ENCODE data around the gene GHR.
"Not testable (repeated sequence)": the region's sequence is repeated elsewhere in the genome, so short reads cannot be mapped to it uniquely, and the experiment has no call there.

GHR gene

DNA sequence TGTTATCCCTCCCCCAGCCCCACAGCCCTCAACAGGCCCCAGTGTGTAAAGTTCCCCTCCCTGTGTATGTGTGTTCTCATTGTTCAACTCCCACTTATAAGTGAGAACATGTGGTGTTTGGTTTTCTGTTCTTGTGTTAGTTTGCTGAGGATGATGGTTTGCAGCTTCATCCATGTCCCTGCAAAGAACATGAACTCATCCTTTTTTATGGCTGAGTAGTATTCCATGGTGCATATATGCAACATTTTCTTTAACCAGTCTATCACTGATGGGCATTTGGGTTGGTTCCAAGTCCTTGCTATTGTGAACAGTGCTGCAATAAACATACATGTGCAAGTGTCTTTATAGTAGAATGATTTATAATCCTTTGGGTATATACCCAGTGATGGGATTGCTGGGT is 261.8 kb downstream of the GHR start:
- DNase-seq (ENCODE audit: extremely low read depth in 1 of 2, low read depth in 1 of 2): not testable (repeated sequence)

- no peak for DNase-seq (ENCODE audit: extremely low read depth in 1 of 2, low read depth in 1 of 2)
Measured at GRCh38 chr5:42689391-42689790, 266.2 kb downstream of the GHR start.

DNA sequence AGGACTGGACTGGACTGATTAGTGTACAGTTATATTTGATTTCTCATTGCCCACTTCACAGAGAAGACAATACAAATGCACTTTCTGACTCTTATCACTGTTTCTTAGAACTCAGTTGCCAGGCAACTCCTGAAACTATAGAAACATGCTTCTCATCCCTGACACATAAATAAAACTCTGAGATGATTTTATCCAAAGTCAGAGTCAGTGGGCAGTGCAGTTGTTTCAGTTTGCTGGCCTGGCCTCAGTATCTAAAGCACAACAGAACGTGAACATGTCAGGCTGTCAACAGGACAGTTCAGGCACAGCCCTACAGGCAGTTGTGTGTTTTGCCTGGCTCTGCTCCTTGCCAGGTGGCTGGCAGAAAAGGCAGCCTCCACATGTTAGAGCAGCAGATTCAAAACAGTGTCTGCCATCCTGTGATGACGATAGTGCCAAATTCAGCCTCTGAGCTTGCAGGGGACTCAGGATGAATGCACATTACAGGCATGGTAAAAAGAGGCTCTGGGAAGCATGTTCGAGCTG is 268.2 kb downstream of the GHR start:
- DNase-seq (ENCODE audit: extremely low read depth in 1 of 2, low read depth in 1 of 2): no peak

GRCh38 chr5:42701351-42702059 is 278.3 kb downstream of the GHR start:
- DNase-seq (ENCODE audit: extremely low read depth in 1 of 2, low read depth in 1 of 2): no peak

- DNase-seq (ENCODE audit: extremely low read depth in 1 of 2, low read depth in 1 of 2): no peak
Measured at GRCh38 chr5:42703238-42703637, 280.0 kb downstream of the GHR start.

GRCh38 chr5:42715785-42716184 is 292.5 kb downstream of the GHR start:
- DNase-seq (ENCODE audit: extremely low read depth in 1 of 2, low read depth in 1 of 2): no peak

- DNase-seq (ENCODE audit: extremely low read depth in 1 of 2, low read depth in 1 of 2): no peak
Measured at GRCh38 chr5:42718591-42718990, 295.4 kb downstream of the GHR start.

DNA sequence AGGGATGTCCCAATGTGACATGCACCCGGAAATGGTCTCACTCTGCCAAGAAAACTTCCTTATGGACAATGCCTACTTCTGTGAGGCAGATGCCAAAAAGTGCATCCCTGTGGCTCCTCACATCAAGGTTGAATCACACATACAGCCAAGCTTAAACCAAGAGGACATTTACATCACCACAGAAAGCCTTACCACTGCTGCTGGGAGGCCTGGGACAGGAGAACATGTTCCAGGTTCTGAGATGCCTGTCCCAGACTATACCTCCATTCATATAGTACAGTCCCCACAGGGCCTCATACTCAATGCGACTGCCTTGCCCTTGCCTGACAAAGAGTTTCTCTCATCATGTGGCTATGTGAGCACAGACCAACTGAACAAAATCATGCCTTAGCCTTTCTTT is 295.8 kb downstream of the GHR start:
- DNase-seq (ENCODE audit: extremely low read depth in 1 of 2, low read depth in 1 of 2): no peak

GRCh38 chr5:42720251-42720650 is 297.0 kb downstream of the GHR start:
- DNase-seq (ENCODE audit: extremely low read depth in 1 of 2, low read depth in 1 of 2): no peak

DNA sequence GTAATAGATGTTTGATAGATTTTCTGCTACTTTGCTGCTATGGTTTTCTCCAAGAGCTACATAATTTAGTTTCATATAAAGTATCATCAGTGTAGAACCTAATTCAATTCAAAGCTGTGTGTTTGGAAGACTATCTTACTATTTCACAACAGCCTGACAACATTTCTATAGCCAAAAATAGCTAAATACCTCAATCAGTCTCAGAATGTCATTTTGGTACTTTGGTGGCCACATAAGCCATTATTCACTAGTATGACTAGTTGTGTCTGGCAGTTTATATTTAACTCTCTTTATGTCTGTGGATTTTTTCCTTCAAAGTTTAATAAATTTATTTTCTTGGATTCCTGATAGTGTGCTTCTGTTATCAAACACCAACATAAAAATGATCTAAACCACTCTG is 298.2 kb downstream of the GHR start:
- no peak for DNase-seq (ENCODE audit: extremely low read depth in 1 of 2, low read depth in 1 of 2)

- DNase-seq (ENCODE audit: extremely low read depth in 1 of 2, low read depth in 1 of 2): not testable (repeated sequence)
Measured at GRCh38 chr5:42734531-42735058, 311.4 kb downstream of the GHR start.

DNA sequence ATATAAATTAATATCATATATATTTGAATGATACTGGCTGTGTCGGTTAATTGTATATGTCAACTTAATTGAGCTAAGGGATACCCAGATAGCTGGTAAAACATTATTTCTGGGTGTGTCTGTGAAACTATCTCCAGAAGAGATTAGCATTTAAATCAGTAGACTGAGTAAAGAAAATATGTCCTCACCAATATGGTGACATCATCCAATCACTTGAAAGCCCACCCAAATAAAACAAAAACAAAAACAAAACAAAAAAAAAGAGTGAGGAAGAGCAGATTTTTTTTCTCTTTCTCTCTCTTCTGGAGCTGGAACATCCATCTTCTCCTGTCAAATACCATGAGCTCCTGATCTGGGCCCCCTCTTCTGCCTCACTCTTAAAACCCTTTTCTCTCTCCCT is 317.7 kb downstream of the GHR start:
- DNase-seq (ENCODE audit: extremely low read depth in 1 of 2, low read depth in 1 of 2): no peak

GRCh38 chr5:42745426-42745825 is 322.2 kb downstream of the GHR start:
- DNase-seq (ENCODE audit: extremely low read depth in 1 of 2, low read depth in 1 of 2): no peak

DNA sequence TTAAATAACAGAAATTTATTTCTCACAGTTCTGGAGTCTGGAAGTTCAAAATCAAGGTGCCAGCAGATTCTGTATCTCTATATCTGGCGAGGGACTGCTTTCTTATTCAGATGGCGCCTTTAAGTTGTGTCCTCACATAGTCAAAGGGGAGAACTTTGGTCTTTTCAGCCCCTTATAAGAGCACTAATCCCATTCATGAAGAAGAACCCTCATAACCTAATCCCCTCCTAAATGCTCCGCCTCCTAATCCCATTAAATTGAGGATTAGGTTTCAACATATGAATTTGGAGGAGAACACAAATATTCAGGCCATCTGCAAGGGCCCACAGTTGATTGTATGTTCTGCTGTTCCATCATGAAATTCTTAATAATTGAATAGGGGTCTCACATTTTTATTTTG is 322.6 kb downstream of the GHR start:
- no peak for DNase-seq (ENCODE audit: extremely low read depth in 1 of 2, low read depth in 1 of 2)

- DNase-seq (ENCODE audit: extremely low read depth in 1 of 2, low read depth in 1 of 2): no peak
Measured at GRCh38 chr5:42749020-42749419, 325.8 kb downstream of the GHR start.

- DNase-seq (ENCODE audit: extremely low read depth in 1 of 2, low read depth in 1 of 2): no peak
Measured at GRCh38 chr5:42750507-42750906, 327.3 kb downstream of the GHR start.

GRCh38 chr5:42751044-42751443 is 327.8 kb downstream of the GHR start:
- no peak for DNase-seq (ENCODE audit: extremely low read depth in 1 of 2, low read depth in 1 of 2)

DNA sequence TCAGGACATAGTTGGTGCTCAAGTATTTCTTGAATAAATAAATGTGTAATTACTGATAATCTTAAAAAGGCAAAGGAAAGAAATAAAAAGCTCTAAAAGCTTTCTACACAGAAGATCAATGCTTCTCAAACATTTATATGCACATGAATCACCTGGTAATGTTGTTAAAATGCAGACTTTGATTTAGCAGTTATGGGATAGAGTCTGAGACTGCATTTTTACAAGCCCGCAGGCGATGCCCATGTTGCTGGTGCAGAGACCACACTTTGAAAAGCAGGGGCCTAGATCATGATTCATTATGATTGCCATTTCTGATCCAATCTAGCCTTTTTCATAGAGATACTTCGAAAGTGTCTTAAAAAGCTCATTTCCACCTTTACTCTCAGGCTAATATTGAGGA is 329.9 kb downstream of the GHR start:
- DNase-seq (ENCODE audit: extremely low read depth in 1 of 2, low read depth in 1 of 2): no peak

- peak; percentile 42 to 48 for DNase-seq (ENCODE audit: extremely low read depth in 1 of 2, low read depth in 1 of 2)
Measured at GRCh38 chr5:42756606-42757601, 333.7 kb downstream of the GHR start, which contains the start of gene CCDC152. TSS of gene CCDC152 (plus strand) at chr5:42756818. CDS start at chr5:42759122, 2,304 bp downstream.

DNA sequence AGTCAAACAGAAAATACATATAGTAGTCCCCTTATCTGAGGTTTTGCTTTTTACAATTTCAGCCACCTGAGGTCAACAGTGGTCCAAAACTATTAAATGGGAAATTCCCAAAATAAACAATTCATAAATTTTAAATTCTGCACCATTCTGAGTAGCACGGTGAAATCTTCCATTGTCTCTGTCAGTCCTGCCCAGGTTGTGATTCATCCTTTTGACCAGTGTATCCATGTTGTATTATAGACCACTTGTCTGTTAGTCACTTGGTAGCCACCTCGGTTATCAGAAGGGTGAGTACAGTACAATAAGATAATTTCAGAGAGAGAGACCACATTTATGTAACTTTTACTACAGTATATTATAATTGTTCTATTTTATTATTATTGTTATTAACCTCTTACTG is 336.2 kb downstream of the GHR start:
- DNase-seq (ENCODE audit: extremely low read depth in 1 of 2, low read depth in 1 of 2): no peak

DNA sequence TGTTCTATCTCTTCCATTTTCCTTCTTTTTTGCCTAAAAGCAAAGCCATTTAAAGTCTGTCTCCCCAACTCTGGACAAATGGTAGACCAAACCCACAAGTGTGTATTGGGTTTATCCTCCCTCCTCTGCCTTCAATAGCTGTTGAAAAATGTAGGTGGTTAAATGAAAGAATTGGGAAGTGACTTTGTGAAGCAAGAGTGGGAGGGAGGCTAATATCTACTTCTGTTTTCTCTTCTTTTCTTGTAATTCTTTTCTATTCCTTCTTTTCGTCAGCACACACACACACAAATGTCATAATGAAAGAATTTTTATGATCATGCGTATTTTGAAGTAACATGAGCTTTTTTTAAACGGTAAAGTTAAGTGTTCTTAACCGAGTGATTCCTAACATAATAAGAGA is 337.2 kb downstream of the GHR start:
- DNase-seq (ENCODE audit: extremely low read depth in 1 of 2, low read depth in 1 of 2): no peak
